Posterior vena cava (tissue), 2 donors: Measurements from ENCODE around the gene UTF1. TPM values are rescaled to one million over a fixed set of nuclear protein-coding genes. Genes with fewer than 3 reads are reported as not detected.

Experiments used
- DNase-seq: peaks from one replicate; pipeline ENCODE4 v3.0.0-alpha.2; 2020; ENCODE audit warnings: low spot score
- intact Hi-C, 2 donors: fragments of 100-400 bp; cut with DNase I; formaldehyde crosslinking; loops; one replicate each; pipeline versions ENCODE4 v1.14.1 to v1.14.2; 2022 to 2023
- long read RNA-seq, 2 donors: library from polyadenylated mRNA; unstranded; transcript quantifications; one replicate each; pipeline ENCODE4 v2.0.0, GENCODE V29; 2020 to 2021
- total RNA-seq, 2 donors: library from RNA; stranded (reverse); fragmentation: NEBNext Ultra II Directional; extraction: Animal tissue kit (Norgen Biotek cat#: 25700); gene quantifications; one replicate each; pipeline ENCODE4 v1.2.1, GENCODE V29; 2021
- donor health status: DM: yes; HTN: yes; CAD: no.
- donor health status: DM: yes; HTN: yes; CAD: no.

Gene UTF1, protein sequence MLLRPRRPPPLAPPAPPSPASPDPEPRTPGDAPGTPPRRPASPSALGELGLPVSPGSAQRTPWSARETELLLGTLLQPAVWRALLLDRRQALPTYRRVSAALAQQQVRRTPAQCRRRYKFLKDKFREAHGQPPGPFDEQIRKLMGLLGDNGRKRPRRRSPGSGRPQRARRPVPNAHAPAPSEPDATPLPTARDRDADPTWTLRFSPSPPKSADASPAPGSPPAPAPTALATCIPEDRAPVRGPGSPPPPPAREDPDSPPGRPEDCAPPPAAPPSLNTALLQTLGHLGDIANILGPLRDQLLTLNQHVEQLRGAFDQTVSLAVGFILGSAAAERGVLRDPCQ
- total RNA-seq = not detected
- long read RNA-seq, donor 1 = 0 reads
- long read RNA-seq, donor 2 = 0 reads

DNA sequence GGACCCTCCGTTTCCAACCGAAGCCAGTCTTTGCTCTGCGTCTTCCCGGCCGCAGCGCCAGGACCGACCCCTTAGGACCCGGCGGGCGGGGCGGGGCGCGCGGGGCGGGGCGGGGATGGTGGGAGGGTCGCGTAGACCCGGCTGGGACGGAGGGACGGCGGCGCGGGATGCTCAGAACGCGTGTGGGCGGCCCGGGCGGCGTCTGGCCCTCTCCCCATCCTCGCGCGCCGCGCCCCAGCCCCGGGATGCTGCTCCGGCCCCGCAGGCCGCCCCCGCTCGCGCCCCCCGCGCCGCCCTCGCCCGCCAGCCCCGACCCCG, at the start of gene UTF1:
TSS of gene UTF1 (plus strand) at position 174 of the 318 bp plus-strand sequence. CDS start at position 246, 72 bp downstream.
- intact Hi-C loops = no loop called here
- no peak for DNase-seq

DNA sequence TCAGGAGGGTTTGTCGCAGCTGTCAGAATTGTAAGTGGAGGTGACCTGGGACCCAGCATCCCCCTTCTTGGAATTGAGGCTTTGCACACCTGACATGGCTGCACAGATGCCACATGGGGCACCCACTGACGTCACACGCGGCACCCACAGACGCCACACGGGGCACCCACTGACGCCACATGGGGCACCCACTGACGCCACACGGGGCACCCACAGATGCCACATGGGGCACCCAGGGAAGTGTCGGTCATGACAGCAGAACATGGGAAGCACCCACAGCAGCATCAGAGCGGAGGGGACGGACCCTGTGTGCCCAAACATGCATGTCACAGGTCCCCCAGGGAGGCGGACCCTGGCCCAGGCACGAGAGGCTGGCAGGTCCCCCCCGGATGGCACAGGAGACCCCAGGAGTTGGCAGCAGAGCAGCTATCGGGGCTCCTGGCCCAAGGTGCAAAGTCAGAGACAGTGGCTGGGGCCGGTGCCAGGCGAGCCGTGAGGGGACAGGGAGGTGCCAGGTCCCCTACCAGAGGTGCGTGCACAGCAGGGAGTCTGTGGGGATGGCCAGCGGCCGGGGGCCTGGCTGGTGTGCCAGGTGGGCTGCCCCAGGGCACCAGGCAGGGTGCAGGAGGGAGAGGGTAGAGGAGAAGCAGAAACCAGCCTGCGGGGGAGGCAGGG, 48.9 kb upstream of the UTF1 start:
- DNase-seq = no peak
- intact Hi-C loops = no loop called here

DNA sequence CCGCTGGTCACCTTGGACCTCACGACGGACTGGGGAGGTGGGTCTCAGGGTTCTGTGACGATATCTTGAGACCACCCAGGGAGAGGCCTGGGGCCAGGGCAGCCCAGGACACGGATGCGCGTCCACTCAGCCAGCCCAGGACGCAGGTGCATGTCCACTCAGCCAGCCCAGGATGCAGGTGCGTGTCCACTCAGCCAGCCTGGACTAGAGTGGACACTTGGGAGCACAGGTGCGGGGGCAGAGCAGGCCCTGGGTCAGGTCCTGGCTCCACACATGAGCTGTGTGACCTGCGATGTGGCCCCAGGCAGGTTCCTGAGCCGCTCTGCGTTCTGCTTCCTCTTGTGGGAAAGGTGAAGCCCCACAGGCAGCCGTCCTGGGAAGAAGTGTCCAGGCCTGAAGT, 47.8 kb upstream of the UTF1 start:
- DNase-seq = no peak
- intact Hi-C loops = no loop called here

DNA sequence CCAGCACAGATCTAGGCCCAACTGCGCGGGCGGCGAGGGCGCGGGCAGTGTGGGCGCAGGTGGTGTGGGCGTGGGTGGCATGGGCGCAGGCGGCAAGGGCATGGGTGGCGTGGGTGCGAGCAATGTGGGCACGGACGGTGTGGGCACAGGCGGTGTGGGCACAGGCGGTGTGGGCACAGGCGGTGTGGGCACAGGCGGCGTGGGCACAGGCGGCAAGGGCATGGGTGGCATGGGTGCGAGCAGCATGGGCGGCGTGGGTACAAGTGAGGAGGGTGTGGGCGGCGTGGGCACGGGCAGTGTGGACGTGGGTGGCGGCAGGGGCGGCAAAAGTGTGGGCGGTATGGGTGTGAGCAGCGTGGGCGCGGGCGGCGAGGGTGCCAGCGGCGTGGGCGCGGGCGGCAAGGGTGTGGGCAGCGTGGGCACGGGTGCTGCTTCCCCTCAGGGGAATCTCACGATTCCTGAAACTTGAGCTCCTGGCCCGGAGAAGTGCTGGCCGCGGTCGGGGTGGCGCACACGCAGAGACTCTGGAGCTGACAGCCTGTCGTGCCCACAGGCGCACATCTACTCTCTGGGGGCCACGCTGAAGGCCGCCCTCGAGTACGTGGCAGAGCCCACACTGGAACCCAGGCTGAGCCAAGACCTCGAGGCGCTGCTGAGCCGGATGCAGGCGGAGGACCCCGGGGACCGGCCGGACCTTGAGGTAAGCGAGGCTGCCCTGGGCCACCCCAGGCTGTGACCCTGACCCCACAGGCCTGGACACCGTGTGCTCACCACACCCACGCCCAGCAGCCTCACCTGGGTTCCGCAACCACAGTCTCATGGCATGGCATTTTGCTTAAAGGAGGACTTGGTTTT, 47.0 kb upstream of the UTF1 start:
- no peak for DNase-seq
- intact Hi-C loops = no loop called here

DNA sequence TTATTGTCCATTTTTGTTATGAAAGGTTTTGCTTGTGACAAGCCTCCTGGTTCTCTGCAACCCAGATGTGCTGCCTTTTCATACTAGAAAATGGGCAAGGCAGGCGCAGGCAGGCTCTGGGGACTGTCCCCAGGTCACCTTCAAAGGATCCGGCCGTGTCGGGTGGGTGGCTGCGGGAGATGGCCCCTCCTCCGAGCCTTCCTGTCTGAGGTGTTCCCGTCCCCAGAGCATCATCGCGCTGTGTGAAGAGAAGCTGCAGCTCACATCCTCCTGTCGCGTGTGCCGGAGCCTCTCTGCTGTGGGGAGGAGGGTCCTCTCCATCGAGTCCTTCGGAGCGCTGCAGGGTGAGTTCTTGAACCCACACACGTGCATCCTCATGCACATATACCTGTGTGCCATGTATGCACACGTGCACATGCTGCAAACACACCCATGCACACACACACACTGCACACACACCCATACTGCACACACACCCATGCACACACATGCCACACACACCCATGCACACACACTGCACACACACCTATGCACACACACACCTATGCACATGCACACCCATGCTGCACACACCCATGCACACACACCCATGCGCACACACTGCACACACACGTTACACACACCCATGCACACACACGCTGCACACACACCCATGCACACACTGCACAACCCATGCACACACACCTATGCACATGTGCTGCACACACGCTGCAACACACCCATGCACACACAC, 46.2 kb upstream of the UTF1 start:
- DNase-seq = no peak
- intact Hi-C loops = no loop called here

DNA sequence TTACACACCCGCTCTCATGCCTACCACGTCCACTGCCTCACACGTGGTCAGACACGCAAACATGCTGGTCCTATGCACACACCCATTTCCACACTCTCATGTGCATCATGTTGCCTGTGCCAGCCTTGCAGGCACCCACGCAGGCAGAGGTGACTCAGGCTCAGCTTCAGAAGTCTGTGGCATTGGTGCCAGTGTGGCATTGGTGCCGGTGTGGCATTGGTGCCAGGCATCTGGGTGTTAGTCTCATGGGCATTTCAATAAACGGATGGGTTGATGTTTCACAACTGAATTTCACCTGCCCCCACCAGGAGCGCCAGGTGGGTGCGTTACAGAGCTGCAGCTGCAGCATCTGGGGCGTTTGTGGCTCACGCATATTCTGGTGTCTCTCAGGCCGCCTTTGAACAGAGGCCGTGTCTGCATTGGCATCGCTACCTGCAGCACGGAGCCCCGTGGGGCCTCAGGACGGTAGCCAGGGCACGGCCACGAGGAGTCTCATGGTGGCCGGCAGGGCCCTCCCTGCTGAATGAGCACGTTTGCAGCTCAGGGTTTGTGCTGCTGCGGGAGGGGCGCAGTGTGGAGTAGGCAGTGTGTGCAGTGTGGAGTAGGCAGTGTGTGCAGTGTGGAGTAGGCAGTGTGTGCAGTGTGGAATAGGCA, 45.3 kb upstream of the UTF1 start:
- DNase-seq = no peak
- intact Hi-C loops = no loop called here

DNA sequence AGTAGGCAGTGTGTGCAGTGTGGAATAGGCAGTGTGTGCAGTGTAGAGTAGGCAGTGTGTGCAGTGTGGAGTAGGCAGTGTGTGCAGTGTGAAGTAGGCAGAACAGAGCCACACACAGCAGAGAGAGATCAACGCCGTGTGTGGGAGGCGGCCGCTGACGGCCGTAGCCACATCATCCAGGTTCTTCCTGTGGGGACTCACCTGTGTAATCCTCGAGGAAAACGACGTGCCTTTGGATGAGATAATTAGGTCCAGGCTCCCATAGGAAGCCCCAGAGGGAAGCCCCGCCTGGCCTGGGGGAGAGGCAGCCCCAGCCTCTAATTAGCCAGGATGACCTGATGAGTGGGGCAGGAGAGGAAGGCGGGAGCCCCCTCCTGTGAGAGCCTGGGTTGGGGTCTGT, 44.6 kb upstream of the UTF1 start:
- intact Hi-C loops = no loop called here
- no peak for DNase-seq

DNA sequence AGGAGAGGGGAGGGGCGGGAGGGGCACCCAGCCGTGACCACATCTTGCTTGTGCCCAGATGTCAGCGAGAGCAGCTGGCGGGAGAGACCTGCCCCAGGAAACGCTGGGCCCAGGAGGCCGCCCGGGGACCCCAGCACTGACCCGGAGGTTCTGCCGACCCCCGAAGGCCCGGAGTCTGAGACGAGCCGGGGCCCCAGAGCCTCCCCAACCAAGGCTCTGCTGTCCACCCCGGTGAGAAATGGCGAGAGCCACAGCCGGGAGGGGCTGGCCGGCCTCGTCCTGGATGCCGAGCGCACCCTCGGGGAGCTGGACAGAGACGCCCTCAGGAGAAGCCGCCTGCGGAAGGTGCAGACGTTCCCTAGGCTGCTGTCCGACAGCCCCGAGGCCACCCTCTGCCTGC, 44.1 kb upstream of the UTF1 start:
- intact Hi-C loops = no loop called here
- no peak for DNase-seq

DNA sequence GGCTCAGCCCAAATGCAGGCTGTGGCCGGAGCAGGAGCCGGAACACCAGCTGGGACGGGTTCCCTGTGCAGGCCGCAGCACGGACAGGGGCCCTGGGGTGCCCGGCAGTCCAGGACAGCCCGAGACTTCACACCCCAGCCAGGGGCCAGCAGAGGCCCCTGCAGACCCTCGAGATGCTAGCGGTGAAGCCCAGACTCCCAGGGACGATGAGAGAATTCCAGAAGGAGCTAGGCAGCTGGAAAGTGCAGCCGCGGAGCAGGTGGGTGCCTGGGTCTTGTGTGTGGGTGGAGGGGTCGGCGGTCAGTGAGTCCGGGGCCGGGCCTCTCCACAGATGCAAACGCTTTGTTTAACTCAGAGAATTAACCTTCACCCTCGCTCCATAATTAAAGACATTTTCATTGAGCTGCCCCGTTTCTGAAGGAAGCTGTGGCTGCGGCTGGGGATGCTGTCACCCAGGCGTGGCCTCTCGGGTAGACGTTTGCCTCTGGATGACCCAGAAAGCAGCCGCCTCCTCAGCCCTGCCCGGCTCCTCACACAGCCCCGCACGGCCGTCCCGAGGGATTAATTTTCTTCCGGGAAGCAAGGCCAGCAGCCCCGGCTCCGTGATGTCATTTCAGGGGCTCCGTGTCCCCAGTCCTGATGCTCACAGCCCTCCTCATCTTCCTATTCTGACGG, 43.5 kb upstream of the UTF1 start:
- intact Hi-C loops = no loop called here
- no peak for DNase-seq

DNA sequence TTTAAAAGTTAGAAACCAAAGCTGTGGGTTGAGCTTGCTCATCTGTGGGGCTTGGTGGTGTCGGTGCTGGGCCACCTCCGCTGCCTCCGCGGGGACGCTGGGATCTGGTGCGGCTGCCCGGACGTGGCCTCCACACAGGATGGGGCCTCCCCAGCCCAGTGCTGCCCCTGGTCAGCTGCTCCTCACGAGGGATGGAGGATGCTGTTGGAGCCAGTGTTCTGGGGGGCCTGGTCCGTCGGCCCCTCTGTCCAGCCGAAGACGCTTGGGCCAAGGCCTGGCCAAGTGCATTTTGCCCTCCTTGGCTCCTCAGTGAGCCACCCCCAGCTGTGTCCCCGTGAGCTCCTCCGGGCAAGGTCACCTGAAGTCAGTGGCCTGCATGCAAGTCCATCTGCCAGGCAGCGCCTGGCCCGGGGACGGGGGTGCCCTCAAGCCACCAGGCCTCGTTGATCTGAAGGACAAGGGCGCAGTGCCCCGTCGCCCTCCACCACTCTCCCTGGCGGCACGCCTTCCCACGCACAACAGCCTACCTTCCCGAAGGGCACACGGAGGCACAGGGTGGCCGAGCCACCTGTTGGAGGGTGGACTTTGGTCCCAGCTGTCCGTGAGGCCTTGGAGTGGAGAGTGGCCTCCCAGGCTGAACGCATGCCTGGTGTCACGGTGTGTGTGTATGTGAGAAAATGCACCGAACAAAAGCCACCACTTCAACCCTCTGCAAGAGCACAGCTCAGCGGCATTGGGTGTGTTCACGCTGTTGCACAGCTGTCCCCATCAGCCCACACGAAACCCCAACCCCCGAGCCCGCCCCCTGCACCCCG, 42.7 kb upstream of the UTF1 start:
- no peak for DNase-seq
- intact Hi-C loops = no loop called here

DNA sequence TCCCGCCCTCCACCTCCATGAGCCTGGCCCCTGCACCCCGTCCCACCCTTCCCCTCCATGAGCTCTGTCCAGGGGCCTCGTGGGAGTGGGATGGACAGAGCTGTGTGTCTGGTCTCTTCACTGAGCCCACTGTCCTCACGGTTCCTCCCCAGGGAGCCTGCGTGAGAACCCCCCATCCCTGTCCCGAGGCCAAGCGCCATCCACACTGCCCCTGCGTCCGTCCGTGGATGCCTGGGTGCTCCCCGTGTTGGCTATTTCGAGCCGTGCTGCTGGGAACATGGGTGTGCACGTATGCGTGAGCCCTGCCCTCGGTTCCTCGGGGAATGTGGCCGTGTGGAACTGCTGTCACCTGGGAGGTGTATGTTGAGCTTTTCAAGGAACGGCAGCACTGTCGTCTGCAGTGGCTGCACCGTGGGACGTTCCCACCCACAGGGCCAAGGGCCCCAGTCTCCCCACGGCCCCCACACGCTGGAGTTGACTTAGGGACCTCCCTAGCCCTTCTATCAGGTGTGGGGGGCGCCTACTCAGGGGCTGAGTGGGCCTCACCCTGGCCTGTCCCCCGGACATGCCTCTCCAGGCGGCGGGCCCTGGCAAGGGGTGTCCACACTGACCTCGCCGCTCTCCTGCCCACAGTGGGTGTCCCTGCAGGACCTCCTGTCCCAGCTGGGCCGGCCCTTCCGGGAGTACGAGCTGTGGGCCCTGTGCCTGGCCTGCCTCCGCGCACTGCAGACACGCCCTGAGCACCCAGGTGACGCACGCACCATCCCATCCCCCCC, 41.9 kb upstream of the UTF1 start:
- intact Hi-C loops = no loop called here

DNA sequence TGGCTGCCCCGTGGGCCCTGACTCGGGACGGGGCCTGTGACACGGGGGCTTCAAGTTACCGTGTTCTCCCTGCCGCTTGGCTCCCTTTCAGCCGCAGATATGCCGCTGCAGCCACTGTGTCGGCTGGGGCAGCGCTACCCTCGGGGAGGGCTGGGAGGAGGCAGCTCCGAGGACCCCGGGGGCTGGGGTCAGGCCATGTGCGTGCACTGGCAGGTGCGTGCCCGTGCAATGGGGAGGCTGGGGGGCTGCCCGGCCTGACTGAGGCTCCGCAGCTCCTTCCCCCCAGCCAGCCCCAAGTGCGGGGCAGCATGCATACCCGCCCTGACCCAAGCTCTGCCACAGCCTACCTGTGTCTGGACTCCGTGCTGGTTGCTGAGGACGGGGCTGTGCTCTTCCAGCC, 40.8 kb upstream of the UTF1 start:
- no peak for DNase-seq
- intact Hi-C loops = no loop called here

More for the DNA sequence above, 41.9 kb upstream of the UTF1 start:
- DNase-seq = no peak

DNA sequence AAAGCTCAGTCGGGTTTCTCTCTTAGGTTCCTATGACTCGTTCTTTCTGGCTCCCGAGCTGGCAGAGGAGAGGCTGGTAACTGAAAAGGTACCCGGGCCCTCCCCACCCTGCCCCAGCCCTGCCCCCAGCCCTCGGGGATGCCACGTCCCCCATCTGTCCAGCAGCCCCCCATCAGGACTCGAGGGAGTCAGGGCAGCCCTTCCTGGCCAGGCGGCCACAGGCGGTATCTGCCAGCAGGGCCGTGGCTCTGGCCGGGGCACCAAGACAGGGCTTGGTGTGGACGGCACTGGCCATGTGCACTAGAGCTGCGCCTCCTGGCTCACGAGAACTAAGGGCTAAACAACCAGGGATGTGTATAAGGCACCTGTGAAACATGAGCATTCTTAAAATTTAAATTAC, 40.3 kb upstream of the UTF1 start:
- no peak for DNase-seq
- intact Hi-C loops = no loop called here

DNA sequence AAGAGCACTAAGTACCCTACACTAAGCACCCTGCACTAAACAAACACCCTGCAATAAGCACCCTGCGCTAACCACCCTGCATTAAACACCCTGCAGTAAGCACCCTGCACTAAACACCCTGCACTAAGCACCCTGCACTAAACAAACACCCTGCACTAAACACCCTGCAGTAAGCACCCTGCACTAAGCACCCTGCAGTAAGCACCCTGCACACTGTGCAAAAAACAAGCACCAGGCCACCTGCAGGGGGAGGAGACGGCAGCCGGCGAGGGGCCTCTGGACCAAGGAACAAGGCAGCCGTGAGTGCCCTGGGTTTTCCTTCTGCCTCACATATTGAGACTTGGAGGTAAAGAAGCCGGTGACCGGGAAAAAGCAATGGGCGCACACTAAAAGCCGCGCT, 39.8 kb upstream of the UTF1 start:
- intact Hi-C loops = no loop called here

DNA sequence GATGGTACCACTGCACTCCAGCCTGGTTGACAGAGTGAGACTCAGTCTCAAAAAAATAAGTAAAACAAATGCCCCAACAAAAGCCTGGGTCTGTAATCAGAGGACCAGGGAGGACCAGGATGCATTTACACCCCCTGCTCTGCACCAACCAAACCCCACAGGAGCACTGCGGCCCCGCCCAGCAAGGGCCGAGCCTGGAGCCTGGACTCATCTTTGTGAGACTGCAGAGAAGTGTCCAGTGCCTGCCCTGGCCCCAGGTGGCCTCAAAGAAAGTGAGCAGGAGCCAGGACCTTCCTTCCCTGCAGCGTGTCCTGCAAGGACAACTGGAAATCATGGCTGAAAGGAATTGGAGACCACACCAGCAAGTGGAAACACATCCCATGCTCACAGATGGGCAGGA, 38.4 kb upstream of the UTF1 start:
- intact Hi-C loops = no loop called here
- no peak for DNase-seq

More for the DNA sequence above, 39.8 kb upstream of the UTF1 start:
- DNase-seq = no peak

DNA sequence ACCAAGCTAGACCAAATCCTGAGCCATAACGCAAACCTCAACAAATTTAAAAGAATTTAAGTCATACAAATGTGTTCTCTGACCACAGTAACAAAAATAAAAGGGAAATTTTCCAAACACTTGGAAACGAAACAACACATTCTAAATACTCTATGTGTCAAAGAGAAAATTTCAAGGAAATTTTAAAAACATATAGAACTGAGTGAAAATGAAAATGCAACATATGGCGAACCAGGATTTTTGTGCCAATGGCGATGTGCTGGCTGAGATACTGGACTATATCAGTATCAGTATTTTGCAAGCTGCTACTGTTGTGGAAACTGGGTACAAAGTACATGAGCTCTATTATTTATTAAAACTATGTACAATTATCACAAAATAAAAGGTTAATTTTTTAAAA, 35.9 kb upstream of the UTF1 start:
- no peak for DNase-seq
- intact Hi-C loops = no loop called here

DNA sequence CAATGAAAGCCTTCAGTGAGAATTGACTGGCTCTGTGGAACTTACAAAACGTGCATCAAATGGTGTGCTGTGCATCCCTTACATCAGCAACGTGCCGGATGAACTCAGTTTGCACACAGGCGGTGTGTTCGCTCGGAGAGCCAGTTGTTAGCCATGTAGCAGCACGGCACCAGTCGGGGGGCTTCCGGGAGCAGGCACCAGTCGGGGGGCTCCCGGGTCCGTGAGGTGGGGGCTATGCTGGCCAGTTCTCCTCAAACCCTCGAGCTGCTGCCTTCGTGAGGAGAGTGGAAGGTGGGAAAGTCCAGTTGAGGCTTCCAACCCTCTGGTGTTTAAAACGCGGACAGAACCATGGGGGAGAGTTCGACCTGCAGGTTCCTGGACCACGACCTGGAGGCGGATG, 34.9 kb upstream of the UTF1 start:
- intact Hi-C loops = no loop called here
- DNase-seq = no peak
